GM20431 (cell line): Measurements from ENCODE around the gene PLG.
"Not testable (repeated sequence)": the region's sequence is repeated elsewhere in the genome, so short reads cannot be mapped to it uniquely, and the experiment has no call there.

Experiments
- in situ Hi-C: fragments of 300-500 bp; cut with MseI, MboI; formaldehyde crosslinking; loops from one replicate; pipeline ENCODE4 v1.15.0; 2020; ENCODE audit warnings: low sequenced_read_pairs; ENCODE audit not compliant: unreplicated experiment

PLG gene

DNA sequence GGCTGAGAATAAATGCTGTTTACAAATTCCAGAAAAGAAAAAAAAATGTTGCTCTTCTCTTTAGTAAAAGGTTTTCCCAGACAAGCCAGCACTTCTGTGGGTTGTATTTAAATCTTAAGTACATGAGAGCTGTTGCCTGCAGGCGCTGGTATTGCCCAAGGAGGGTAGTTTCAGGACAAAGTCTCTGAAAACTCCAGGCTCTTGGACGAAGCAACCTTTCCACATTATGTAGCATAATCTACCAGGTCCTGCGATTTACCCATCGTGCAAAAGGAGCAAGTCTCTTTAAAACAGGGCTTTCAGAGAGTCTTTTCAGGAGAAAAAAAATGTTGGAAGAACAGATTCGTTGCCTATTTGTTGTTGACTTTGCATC lies 65.6 kb downstream of the PLG start:
- in situ Hi-C loops, result no loop called here

- in situ Hi-C loops, result no loop called here
Measured at GRCh38 chr6:160768101-160768500, 66.1 kb downstream of the PLG start.

DNA sequence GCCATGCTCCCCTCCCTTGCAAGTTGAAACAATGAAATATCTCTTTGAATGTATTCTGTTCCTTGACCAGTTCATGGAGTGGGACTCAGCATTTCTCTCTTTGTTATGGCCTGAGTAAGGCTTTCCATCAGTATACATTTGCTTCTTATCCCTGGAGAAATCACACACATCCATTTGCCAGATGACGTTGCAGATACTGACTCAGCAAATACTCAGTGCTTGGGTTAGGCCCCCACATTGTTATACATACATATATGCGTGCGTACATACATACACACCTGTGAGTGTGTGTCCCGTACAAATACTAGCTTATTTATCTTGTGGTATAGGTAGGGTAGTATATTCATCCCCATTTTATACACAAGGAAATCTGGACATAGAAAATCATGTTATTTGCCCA lies 72.4 kb downstream of the PLG start:
- in situ Hi-C loops, result no loop called here

GRCh38 chr6:160775792-160776580 lies 73.9 kb downstream of the PLG start:
- in situ Hi-C loops, result no loop called here

DNA sequence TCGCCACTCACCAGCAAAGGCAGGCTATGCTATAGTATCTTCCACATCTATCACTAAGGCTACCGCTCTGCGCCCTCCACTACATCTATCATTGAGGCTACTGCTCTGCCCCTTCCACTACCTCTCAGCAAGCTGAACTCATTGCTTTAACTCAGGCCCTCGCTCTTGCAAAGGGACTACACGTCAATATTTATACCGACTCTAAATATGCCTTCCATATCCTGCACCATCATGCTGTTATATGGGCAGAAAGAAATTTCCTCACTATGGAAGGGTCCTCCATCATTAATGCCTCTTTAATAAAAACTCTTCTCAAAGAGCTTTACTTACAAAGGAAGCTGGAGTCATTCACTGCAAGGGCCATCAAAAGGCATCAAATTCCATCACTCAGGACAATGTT lies 77.1 kb downstream of the PLG start:
- in situ Hi-C loops, result not testable (repeated sequence)

DNA sequence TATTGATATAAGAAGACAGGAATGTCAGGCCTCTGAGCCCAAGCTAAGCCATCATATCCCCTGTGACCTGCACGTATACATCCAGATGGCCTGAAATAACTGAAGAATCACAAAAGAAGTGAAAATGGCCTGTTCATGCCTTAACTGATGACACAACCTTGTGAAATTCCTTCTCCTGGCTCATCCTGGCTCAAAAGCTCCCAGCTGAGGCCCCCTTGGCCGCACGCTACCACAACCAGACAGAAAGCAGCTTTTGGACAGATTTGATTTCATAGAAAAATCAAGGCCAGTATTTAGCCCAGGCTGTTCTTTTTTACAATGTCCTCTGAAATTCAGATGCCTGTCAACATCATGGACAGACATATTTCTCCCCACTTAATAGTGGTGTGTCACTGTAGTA lies 78.6 kb downstream of the PLG start:
- in situ Hi-C loops, result not testable (repeated sequence)

DNA sequence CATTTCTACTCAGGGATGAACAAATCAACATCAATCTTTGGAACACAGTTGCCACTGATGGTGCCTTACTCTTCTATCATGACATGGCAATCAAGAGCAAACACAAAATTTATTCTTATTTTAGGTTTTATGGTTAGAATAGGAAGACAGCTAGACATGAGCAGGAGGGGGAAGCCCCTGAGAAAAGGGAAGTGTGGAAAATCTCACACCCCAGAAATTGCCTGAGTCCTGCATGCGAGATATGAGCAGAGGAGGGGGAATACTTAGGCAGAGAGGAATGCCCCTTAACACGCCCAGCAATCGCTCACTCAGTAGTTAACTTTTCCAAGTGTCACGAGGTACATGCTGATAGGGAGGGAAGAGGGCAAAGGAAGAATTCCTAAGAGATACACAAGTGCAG lies 79.3 kb downstream of the PLG start:
- in situ Hi-C loops, result no loop called here

DNA sequence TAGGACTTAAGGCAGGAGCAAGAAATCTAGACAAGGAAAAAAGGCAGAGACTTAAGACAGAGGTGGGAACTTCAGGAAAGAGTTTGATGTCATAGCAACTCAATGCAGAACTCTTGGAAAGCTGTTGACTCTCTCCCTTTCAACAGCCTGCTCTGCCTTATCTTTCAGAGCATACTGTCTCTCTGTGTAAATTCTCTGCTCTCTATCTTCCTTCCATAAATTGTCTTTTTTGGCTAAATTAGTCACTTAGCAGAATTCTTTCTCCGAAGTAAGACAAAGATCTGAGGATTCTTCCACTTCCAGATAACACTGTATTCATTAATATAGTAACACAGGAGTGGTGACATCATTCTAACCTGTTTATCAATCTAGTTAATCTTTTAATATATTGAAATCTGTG lies 80.2 kb downstream of the PLG start:
- in situ Hi-C loops, result no loop called here

DNA sequence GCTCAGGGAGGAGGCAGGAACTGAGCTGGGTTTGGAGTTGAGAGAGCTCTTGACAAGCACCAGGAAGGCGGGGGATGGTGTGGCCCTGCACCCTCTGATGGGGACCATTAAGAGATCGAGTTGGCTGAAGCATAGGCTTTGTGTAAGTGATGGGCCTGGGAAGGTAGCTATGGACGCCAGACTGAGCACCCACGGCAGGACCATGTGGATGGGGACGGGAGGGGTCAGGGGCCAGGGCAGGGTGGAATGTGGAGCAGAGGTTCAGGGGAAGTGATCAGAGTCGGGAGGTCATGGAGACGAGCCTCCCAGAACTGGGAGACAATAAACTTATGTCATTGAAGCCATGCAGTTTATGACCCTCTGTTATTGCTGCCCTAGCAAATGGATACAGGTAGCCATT lies 81.7 kb downstream of the PLG start:
- in situ Hi-C loops, result no loop called here

- in situ Hi-C loops, result not testable (repeated sequence)
Measured at GRCh38 chr6:160788126-160788525, 86.1 kb downstream of the PLG start.

- in situ Hi-C loops, result no loop called here
Measured at GRCh38 chr6:160788806-160789205, 86.8 kb downstream of the PLG start.

DNA sequence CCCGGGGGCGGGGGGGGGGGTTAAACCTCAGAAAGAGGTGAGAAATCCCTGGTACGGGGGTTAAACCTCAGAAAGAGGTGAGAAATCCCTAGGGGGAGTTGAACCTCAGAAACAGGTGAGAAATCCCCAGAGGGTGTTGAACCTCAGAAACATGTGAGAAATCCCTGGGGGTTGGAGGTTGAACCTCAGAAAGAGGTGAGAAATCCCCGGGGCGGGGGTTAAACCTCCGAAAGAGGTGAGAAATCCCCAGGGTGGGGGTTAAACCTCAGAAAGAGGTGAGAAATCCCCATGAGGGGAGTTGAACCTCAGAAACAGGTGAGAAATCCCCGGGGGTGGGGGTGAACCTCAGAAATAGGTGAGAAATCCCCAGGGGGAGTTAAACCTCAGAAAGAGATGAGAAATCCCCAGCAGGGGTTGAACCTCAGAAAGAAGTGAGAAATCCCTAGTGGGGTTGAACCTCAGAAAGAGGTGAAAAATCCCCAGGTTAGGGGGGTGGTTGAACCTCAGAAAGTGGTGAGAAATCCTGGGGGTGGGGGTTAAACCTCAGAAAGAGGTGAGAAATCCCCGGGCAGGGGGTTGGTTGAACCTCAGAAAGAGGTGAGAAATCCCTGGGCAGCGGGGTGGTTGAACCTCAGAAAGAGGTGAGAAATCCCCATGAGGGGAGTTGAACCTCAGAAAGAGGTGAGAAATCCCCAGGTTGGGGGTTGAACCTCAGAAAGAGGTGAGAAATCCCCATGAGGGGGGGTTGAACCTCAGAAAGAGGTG lies 87.4 kb downstream of the PLG start:
- in situ Hi-C loops, result no loop called here

GRCh38 chr6:160790028-160790792 lies 88.2 kb downstream of the PLG start:
- in situ Hi-C loops, result no loop called here

- in situ Hi-C loops, result no loop called here
Measured at GRCh38 chr6:160791459-160791858, 89.4 kb downstream of the PLG start.

GRCh38 chr6:160791981-160792418 lies 90.0 kb downstream of the PLG start:
- in situ Hi-C loops, result no loop called here

DNA sequence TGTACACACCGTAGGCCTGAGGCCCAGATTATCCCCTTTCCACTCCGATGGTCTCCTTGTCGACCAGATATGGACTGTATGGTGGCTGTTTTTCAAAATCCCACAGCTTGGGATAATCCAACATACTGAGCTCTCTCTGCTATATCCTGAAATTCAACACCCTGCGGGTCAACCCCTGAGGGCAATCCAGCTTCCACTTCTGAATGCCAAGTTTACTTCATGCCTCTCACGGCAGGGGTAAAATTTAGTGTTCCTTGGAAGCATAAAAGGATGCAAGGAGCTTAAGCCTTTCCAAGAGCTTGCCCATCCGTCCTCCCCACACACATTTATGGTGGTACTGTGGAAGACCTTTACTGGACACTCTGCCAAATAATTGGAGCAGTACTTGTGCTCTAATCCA lies 90.7 kb downstream of the PLG start:
- in situ Hi-C loops, result no loop called here

DNA sequence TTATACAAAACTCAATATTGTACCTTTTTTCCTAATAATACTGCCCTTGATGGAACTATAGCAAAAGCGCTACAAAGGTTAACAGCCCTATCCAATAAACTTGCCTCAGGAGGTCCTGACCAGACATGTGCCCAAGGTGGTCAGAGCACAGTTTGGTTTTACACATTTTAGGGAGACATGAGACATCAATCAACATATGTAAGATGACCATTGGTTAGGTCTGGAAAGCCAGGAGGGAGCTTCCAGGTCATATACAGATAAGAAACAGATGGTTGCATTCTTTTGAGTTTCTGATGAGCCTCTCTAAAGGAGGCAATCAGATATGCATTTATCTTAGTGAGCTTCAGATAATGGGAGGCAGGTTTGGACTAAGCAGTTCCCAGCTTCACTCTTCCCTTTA lies 91.6 kb downstream of the PLG start:
- in situ Hi-C loops, result no loop called here

GRCh38 chr6:160795721-160796120 lies 93.7 kb downstream of the PLG start:
- in situ Hi-C loops, result no loop called here

DNA sequence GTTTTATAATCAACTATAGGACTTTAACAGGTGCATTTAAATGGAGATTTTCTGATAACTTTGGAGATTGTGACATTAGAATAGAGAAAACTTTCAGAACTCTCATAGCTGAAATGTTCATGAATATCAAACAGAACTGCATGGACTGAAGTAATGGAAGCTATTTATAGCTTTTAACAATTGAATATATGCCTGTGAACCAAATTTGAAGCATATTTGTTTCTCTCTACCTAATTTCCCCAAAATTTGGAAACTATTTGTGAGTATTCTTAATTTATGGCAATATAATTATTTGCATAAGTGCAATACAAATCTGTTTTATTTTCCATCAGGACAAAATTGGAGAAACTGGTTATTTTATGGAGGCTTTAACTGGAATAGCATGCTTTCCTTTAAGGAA lies 96.6 kb downstream of the PLG start:
- in situ Hi-C loops, result no loop called here

GRCh38 chr6:160799801-160800506 lies 97.9 kb downstream of the PLG start:
- in situ Hi-C loops, result no loop called here
